Colonic mucosa (tissue), 4 donors: Measurements from ENCODE around the gene ABCC10. TPM values are rescaled to one million over a fixed set of nuclear protein-coding genes. Genes with fewer than 3 reads are reported as not detected.

Experiments
- DNase-seq: peaks from one replicate; pipeline ENCODE4 v3.0.0-alpha.2; 2020
- H3K27ac ChIP-seq: fragments of 200-600 bp; one replicate; pipeline ENCODE4 v1.8.0; 2021
- H3K27me3 ChIP-seq: fragments of 200-600 bp; one replicate; pipeline ENCODE4 v1.8.0; 2021
- H3K36me3 ChIP-seq: fragments of 200-600 bp; one replicate; pipeline ENCODE4 v1.8.0; 2021
- H3K4me1 ChIP-seq: fragments of 200-600 bp; one replicate; pipeline ENCODE4 v1.8.0; 2021; ENCODE audit warnings: mild to moderate bottlenecking
- H3K4me3 ChIP-seq: fragments of 200-600 bp; one replicate; pipeline ENCODE4 v1.8.0; 2021
- H3K9ac ChIP-seq, 2 donors: one replicate each; pipeline ENCODE4 v1.7.0; 2013; ENCODE audit warnings: control low read depth in 2 of 2, low read depth in 2 of 2, low read length in 2 of 2
- H3K9me3 ChIP-seq: fragments of 200-600 bp; one replicate; pipeline ENCODE4 v1.8.0; 2021
- intact Hi-C: fragments of 100-400 bp; cut with DNase I; formaldehyde crosslinking; loops from one replicate; pipeline ENCODE4 v1.14.1; 2022
- microRNA-seq: library from miRNA; unstranded; fragments of <30 nt; microRNA quantifications from one replicate; pipeline ENCODE4, GENCODE V29; 2019
- total RNA-seq, 2 donors: library from RNA; stranded (reverse); fragmentation: NEBNext Ultra II Directional in 1 of 2; extraction: Animal tissue kit (Norgen Biotek cat#: 25700) in 1 of 2; gene quantifications; one replicate each; pipeline ENCODE4 v1.2.1, GENCODE V29; 2021
- TF ChIP-seq, protein P1 (sequence below): fragments of 200-600 bp; IDR thresholded peaks from one replicate; pipeline ENCODE4 v1.8.0; 2022; ENCODE audit warnings: antibody characterized with exemption, mild to moderate bottlenecking
- donor health status: healthy.
- donor health status: DM: no; HTN: no; CAD: no.
- donor health status: DM: no; HTN: no; CAD: no.

The ABCC10 gene
- total RNA-seq, 2 donors from 2014 or later: 22.9 to 33.9 TPM

- TF ChIP-seq, protein P1, sequence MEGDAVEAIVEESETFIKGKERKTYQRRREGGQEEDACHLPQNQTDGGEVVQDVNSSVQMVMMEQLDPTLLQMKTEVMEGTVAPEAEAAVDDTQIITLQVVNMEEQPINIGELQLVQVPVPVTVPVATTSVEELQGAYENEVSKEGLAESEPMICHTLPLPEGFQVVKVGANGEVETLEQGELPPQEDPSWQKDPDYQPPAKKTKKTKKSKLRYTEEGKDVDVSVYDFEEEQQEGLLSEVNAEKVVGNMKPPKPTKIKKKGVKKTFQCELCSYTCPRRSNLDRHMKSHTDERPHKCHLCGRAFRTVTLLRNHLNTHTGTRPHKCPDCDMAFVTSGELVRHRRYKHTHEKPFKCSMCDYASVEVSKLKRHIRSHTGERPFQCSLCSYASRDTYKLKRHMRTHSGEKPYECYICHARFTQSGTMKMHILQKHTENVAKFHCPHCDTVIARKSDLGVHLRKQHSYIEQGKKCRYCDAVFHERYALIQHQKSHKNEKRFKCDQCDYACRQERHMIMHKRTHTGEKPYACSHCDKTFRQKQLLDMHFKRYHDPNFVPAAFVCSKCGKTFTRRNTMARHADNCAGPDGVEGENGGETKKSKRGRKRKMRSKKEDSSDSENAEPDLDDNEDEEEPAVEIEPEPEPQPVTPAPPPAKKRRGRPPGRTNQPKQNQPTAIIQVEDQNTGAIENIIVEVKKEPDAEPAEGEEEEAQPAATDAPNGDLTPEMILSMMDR: no peak
- H3K9ac ChIP-seq: no peak overlapping the region
- H3K4me1 ChIP-seq: no peaks in the 10 kb centered on the region
- no peak overlapping the region for H3K27ac ChIP-seq
- H3K27me3 ChIP-seq: no peaks in the 10 kb centered on the region
- no peak for DNase-seq
- H3K4me3 ChIP-seq: no peak overlapping the region
- peaks cover 15% of the 10 kb centered on the region for H3K36me3 ChIP-seq
- no peaks in the 10 kb centered on the region for H3K9me3 ChIP-seq
- intact Hi-C loops: no loop called here
Observed at GRCh38 chr6:43499028-43499815, 71.9 kb downstream of the ABCC10 start.

Small RNA genes lying within 50 kb of the gene (microRNA-seq; reads per million reads assigned to microRNA genes)
- gene MIR6780B: not detected

Other genes with a start within 250 kb of the ABCC10 start
- 10 to 100 TPM; 23.4 to 36.9 TPM for gene CUL9, start 245.3 kb upstream of the ABCC10 start, total RNA-seq
- 10 to 100 TPM; 76.8 to 99.4 TPM for gene DNPH1, start 198.1 kb upstream of the ABCC10 start, total RNA-seq
- 1 to 10 TPM in 1 of 2 donors, under 1 TPM in 1; 0.48 to 1.0 TPM for gene TTBK1, start 184.1 kb upstream of the ABCC10 start, total RNA-seq
- gene SLC22A7, start 129.3 kb upstream of the ABCC10 start, total RNA-seq: not detected
- gene CRIP3, start 118.7 kb upstream of the ABCC10 start, total RNA-seq: 1 to 10 TPM in 1 of 2 donors, under 1 TPM in 1; 0.69 to 1.8 TPM
- gene ZNF318, start 57.9 kb upstream of the ABCC10 start, total RNA-seq: 10 to 100 TPM; 12.3 TPM
- gene DLK2, start 28.0 kb downstream of the ABCC10 start, total RNA-seq: under 1 TPM; 0.19 to 0.22 TPM
- 10 to 100 TPM; 18.6 to 26.4 TPM for gene TJAP1, start 50.0 kb downstream of the ABCC10 start, total RNA-seq
- 1 to 10 TPM in 1 of 2 donors, under 1 TPM in 1; 0.77 to 1.1 TPM for gene LRRC73, start 82.8 kb downstream of the ABCC10 start, total RNA-seq
- gene YIPF3, start 89.4 kb downstream of the ABCC10 start, total RNA-seq: 100 to 1,000 TPM; 121 to 129 TPM
- 10 to 100 TPM; 28.1 to 41.8 TPM for gene POLR1C, start 89.5 kb downstream of the ABCC10 start, total RNA-seq
- 10 to 100 TPM; 23.1 to 32.3 TPM for gene XPO5, start 148.5 kb downstream of the ABCC10 start, total RNA-seq
- 10 to 100 TPM; 12.3 to 23.8 TPM for gene POLH, start 148.6 kb downstream of the ABCC10 start, total RNA-seq
- gene GTPBP2, start 201.7 kb downstream of the ABCC10 start, total RNA-seq: 10 to 100 TPM; 50.0 to 51.7 TPM
- 10 to 100 TPM; 47.7 to 48.8 TPM for gene MAD2L1BP, start 208.3 kb downstream of the ABCC10 start, total RNA-seq
- not detected for gene RSPH9, start 217.5 kb downstream of the ABCC10 start, total RNA-seq